CD4-positive, alpha-beta T cell treated with Interleukin-17A for 1 hour (primary cell): Measurements from ENCODE around the gene LMBRD1.
A peak's percentile ranks its signal among the peaks of the same experiment; 100 is the strongest.
"Not testable (repeated sequence)": the region's sequence is repeated elsewhere in the genome, so short reads cannot be mapped to it uniquely, and the experiment has no call there.

Experiments used
- DNase-seq: peaks from one replicate; pipeline ENCODE4 v3.0.0-alpha.2; 2020

LMBRD1 gene

DNA sequence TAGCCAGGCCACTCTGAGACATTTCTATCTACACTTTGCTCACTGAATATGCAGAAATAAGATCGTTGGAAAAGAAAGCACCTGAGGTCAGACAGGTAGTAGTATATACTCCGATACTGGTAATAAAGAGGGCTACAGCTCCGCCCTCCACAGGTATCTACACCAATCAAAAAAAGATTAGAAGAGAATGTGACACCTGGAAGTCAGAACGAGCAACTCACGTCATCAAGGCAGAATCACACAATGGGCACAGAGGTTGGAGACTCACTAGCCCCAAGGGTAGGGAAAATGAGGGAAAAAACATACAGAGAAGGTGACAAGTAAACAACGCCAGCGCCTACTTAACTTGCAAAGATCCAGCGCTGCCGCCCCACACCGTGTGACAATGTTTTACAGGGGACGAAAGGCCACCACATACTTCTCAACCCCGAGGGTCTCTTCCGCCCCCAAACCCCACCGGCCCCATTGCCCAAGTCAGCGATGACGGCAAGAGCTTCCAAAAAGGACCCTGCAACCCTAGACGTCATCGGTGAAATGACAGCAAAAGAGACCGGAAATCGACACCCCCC, 653 bp downstream of the LMBRD1 start:
- DNase-seq = peak; percentile 88

GRCh38 chr6:69795469-69796072, 1.2 kb downstream of the LMBRD1 start:
- no peak for DNase-seq

- no peak for DNase-seq
Measured at GRCh38 chr6:69792292-69792691, 4.5 kb downstream of the LMBRD1 start.

- DNase-seq = no peak
Measured at GRCh38 chr6:69791065-69791471, 5.7 kb downstream of the LMBRD1 start.

- DNase-seq = no peak
Measured at GRCh38 chr6:69790629-69791028, 6.2 kb downstream of the LMBRD1 start.

- DNase-seq = no peak
Measured at GRCh38 chr6:69789578-69789977, 7.2 kb downstream of the LMBRD1 start.

DNA sequence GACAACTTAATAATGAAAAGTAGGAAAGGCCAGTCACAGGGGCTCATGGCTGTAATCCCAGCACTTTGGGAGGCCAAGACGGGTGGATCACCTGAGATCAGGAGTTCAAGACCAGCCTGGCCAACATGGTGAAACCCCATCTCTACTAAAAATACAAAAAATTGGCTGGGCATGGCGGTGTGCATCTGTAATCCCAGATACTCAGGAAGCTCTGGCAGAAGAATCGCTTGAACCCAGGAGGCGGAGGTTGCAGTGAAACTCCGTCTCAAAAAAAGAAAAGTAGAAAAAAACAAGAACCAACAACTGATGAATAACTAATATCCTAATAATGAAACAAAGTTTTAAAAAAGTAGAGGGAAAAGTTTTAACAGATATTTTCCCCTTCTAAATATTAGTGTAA, 9.4 kb downstream of the LMBRD1 start:
- DNase-seq = not testable (repeated sequence)

- DNase-seq = no peak
Measured at GRCh38 chr6:69785697-69786096, 11.1 kb downstream of the LMBRD1 start.

DNA sequence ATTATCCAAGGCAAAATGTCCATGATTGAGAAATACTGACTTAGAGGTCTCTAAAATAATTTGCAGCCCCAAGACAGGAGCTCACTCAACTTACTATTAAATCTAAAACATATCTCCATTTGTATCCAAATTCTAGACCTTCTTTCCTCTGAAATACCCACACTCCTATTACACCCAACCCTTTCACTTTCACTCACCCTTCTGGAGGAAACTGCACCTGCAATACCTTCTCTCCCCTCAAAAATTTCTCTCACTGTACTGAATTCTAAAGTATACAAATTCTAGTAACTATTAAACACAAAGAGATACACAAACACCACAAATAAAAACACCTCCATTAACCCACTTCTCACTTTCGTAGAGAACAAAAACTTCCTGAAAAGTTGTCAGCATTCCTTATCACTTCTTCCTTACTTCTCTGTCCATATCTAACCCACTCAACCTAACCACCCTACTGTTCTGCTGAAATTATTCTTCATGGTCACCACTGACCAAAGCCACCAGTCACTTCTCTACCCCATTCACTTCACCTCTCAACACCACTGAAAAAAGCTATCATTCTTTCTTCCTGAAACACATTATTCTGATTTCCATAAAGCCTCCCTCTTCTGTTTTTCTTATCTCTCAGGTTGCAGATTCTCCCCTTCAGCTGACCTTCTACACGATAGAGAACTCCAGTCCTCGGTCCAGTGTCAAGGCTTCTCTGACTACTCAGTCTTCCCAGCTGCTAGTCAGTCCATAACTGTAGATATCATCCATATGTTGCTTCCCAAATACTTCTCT, 12.0 kb downstream of the LMBRD1 start:
- DNase-seq = no peak

- no peak for DNase-seq
Measured at GRCh38 chr6:69783108-69783507, 13.7 kb downstream of the LMBRD1 start.

DNA sequence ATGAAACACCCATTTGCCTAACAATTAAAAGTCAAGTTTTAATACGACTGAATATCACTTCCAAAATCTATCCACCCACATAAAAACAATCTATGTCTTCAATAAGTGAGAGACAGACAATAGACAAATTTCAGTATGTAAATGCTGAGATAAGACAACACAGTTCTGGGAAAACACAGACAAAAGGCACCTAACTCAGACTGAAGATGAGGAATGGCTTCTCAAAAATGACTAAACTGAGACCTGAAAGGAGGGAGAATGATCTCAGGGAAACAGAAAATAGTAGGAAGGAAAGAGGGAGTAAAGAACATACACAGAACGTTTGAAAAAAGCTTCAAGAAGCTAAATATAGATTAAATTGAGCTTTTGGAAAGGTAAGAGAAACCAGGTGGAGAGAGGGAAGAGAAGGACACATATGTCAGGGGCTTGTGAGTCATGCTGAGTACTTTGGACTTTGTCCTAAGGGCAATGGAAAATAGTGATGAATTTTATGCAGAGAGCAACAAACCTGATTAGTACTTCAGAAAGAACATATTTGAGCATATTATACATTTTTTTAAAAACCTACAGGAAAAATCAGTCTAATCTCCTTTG, 16.1 kb downstream of the LMBRD1 start:
- no peak for DNase-seq

- no peak for DNase-seq
Measured at GRCh38 chr6:69775941-69776340, 20.9 kb downstream of the LMBRD1 start.

GRCh38 chr6:69775585-69775849, 21.3 kb downstream of the LMBRD1 start:
- no peak for DNase-seq

DNA sequence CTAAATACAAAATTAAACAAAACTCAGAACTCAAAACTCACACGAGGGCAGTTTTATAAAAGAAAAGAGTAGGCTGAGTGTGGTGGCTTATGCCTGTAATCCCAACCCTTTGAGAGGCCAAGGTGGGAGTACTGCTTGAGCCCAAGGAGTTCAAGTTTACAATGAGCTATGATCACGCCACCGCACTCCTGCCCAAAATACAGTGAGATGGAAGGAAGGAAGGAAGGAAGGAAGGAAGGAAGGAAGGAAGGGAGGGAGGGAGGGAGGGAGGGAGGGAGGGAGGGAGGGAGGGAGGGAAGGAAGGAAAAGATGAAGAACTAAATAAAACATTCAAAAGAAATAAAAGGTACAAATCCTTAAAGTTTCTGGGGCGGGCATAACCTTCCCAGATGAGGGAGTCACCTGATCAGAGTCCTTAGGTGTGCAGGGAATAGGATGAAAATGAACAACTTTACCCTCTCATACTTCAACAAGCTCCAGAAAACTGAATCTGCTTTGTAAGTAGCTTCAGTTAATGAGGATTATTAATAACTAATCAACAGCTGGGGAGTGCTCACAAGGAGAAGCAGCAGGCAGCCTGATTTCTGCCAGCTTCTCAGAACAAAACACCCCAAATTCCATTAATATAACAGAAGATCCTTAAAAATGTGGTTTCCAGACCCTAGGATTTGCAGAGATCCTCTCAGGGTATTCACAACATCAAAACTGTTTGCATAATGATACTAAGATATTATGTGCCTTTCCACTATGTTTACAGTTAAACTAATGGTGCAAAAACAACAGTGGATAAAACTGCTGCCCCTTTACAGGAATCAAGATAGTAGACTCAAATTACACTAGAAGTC, 21.8 kb downstream of the LMBRD1 start:
- DNase-seq = no peak

- no peak for DNase-seq
Measured at GRCh38 chr6:69771158-69771906, 25.5 kb downstream of the LMBRD1 start.

GRCh38 chr6:69768664-69769063, 28.1 kb downstream of the LMBRD1 start:
- no peak for DNase-seq

DNA sequence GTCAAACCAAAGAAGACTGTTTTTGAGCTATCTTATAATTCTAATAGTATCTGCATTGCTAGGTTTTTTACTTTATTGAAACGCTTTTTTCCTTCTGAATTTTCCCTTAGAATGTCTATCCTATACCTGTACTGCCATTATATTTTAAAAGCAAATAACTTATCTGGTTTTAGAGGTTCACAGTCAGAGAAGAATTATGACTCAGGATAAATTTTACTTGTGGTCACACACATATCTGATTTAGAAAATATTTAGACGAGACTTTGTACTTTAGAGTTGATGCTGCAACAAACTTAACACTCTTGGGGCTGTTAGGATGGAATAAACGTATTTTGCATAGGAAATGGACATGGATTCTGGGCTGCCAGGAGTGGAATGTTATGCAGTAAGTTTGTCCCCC, 33.0 kb downstream of the LMBRD1 start:
- no peak for DNase-seq

GRCh38 chr6:69761853-69762252, 35.0 kb downstream of the LMBRD1 start:
- DNase-seq = no peak

DNA sequence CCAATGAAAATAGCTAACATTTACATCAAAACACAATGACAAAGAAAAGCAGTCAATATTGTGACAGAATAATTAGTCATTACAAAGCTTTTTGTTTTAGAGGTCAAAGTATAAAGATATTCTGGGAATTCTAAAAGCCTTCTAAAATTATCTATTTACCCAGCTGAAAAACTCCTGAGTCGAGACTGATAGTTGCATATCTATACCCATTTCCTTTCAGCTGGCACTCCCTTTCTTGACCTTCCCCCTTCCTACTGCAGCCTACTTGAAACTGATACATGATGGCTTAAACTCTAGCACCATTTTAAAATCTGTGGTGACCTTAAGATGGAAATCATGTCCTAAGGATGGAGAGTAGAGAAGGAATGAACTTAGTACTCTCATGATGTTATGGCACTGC, 38.6 kb downstream of the LMBRD1 start:
- DNase-seq = no peak

DNA sequence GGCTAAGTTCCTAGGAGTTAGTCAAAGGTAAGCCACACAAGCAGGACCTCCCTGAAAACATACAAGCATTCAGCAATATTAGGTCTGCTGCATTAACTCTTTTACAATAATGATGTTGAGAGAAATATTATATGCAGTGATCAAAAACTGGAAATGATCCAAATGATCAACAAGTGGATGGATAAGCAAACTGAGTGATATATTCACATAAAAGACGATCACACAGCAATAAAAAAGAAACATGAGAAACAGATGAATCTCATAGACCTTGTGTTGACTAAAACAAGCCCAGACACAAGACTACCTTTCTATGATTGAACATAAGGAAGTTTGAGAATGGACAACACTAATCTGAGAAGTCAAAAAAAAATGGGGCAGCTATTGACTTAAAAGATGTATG, 39.9 kb downstream of the LMBRD1 start:
- no peak for DNase-seq

GRCh38 chr6:69756366-69756765, 40.4 kb downstream of the LMBRD1 start:
- no peak for DNase-seq

GRCh38 chr6:69735027-69735426, 61.8 kb downstream of the LMBRD1 start:
- no peak for DNase-seq

DNA sequence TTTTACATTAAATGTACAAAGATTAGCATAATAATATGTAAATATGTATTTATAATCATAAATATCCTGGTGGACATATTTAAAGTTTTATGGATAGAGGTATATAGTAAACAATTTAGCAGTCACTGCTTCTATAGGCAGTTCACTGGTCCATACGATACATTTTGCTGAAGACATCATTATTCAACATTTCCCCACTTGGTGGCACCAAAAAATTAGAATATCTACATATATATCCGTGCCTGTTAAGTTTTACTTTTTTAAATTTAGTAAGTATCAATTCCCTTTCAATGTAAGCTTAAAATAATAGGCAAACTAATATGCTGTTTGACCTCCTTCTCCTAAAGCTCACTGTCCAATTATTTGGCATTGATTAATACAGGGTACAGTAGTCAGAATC, 64.2 kb downstream of the LMBRD1 start:
- DNase-seq = peak; percentile 25
